Activated gamma-delta T cell (primary cell): Measurements from ENCODE around the gene SLC43A2.

ENCODE experiments used
- DNase-seq: peaks from one replicate; lab custom pipeline; 2025; lab: John Stamatoyannopoulos, UW

Gene SLC43A2

DNA sequence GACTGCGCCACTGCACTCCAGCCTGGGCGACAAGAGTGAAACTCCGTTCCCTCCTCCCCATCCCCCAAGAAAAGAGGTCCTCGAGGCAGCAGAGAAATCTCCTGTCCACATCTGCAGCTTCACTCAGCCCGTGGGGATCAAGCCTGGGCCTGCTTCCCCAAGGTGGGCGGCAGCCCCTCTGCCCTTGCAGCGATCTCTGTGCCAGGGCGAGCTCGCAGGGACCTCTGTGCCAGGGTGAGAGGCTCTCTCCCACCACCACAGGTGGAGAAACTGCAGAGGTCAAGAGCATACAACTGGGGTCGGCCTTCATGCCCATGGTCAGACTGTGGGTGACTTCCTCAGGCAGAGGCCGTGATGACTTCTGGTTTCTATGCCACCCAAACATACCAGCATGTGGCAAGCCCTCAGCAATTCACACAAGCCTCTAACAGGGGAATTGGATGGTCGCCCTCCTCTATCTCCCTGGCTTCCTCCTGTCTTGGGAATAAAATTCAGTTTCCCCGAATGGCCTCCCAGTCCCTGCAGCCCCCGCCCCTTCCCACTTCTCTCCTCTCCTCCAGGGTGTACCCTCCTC is 5.5 kb downstream of the SLC43A2 start:
- DNase-seq, result no peak

DNA sequence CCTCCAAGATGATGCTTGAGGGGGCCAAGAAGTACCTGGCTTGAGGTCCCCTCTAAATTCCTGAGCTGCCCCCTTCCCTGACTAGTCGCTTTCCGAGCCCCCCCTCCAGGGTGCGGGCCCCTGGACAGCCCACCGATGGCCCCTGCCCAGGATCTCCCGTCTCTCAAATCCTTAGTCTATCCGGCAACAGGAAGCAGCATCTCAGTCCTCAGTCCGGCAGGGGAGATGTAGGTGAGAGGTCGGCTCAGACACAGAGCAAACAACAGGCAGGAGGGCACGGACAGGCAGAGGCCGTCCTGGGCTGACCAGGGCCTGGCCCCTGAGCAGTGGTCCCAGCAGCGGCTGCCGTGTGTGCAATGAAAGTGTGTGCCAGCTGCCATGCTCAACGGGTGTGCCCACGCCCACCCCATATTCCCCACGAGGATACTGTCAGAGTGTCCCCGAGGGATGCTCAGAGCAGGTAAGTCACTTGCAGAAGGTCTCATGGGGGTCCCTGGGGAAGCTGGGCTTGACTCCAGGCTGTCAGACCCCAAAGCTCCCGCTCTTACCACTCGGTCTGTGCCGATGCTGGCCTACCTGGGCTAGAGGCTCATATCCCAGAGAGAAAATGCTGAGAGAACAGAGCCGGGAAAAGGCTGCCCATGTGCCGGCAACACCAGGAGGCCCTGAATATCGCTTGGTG is 7.2 kb downstream of the SLC43A2 start:
- no peak for DNase-seq

DNA sequence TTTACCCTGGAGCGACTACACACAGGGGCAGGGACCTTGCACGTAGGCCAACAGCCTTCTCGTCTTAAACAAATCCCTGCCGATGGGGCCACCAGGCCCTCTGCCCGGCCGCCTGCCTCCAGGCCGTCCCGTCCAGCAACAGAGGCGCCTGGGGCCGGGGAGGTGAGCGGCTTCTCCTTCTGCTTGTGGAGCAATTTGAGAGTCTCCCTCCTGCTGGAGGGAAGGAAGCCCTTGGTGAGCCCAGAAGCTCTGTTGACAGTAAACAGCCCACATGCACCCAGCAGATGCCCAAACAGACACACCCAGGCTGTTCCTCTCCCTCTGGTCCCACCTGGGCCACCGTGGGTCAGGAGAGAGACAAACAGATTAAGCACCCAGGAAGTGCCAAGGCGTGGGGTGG is 8.1 kb downstream of the SLC43A2 start:
- DNase-seq, result no peak

DNA sequence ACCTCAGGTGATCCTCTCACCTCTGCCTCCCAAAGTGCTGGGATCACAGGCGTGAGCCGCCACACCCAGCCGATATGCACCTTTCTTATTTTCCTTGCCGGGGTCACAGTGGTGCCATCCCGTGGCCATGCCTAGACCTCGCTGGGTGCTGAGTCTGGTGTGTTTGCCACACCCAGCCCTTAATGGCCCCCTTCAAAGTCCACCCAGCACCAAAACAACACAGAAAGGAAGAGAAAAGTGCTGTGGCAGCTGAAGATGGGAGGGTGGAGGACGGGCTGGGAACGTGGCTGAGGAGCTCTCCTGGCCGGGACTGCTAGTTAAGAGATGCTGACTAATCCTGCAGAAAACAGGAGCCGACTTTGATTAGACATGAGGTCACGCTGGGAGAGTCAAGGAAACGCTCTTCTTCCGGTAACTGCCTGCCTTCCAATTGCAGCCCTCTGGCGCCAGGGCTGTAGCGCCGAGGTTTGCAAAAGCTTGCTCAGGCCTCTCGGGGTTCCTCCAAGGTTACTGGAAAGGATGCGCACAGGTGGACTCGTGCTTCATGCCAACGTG is 10.9 kb downstream of the SLC43A2 start:
- no peak for DNase-seq

DNA sequence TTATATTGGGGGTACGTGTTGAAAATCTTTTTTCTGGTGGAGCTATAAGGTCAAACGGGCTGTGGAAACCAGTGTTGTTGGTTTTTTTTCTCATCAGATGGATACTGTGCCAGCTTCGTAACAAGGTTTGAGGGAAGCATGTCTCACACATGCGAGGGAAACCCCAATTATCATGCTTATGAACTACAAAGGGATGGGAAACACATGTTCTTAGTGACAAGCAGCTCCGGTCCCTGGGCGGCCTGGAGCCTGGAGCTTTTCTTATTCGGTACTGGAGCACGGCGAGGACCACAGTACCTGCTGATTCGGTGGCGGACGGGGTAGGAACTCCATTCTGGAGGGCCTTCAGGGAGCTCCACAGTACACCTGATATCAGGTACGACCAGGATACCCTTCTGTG is 12.5 kb downstream of the SLC43A2 start:
- no peak for DNase-seq

DNA sequence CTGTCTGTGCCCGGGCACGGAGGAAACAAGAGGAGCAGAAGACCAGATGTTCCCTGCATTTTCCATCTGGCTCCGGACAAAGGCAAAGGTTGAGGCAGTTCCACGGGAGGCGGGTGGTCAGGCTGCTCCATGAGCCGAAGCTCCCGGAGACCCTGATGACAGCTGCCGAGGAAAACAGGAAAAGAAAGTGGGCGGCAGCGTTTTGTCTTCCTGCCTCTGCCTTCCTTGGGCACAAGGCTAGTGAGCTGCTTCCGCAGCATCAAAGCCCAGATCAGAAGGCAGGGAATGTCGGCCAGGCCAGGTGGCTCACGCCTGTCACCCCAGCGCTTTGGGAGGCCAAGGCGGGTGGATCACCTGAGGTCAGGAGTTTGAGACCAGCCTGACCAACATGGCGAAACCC is 16.2 kb downstream of the SLC43A2 start:
- no peak for DNase-seq

DNA sequence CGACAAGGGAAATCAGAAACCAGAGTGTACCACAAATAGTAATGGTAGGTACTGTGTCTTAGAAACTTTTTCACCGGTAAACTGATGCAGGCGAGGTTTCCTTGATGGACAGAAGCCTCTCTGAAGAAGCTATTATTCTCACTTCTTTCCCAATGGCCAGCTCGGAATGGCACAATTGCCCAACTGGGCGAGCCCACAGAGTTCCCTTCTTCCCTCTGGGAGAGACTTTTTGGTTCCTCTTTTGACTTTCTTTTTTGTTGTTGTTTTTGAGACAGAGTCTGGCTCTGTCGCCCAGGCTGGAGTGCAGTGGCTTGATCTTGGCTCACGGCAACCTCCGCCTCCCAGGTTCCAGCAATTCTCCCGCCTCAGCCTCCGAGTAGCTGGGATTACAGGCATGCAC is 16.9 kb downstream of the SLC43A2 start:
- DNase-seq, result no peak

DNA sequence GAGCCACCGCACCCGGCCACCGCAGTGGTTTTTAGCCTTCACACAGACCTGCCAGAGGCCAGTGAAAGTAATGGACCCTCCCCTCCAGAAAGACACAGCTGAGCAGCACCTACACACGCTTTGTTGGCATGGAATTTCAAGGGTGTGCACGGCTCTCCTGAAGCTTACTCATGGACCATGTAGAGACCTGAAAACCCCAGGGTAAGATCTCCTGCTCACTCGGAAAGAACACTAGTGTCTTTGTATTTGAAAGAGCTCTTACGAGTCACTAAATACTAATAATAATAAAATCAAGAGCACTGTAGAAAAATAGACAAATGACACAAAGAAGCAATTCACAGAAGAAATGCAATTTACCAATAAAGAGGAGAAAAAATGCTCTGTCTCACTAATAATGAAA is 20.0 kb downstream of the SLC43A2 start:
- no peak for DNase-seq

DNA sequence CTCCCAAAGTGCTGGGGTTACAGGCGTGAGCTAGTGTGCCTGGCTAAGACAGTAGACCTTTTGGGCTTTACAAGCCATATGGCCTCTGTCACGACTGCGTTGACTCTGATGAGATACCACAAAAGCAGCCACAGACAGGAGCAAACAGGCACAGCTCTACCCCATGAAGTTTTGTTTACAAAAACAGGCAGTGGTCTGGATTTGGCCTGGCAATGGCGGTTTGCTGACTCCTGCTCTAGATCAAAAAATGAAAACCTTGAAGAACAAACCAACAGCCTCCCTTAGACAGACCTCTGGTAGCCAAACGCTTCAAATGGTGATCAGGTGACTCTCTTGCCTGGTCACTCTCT is 20.7 kb downstream of the SLC43A2 start:
- DNase-seq, result no peak

DNA sequence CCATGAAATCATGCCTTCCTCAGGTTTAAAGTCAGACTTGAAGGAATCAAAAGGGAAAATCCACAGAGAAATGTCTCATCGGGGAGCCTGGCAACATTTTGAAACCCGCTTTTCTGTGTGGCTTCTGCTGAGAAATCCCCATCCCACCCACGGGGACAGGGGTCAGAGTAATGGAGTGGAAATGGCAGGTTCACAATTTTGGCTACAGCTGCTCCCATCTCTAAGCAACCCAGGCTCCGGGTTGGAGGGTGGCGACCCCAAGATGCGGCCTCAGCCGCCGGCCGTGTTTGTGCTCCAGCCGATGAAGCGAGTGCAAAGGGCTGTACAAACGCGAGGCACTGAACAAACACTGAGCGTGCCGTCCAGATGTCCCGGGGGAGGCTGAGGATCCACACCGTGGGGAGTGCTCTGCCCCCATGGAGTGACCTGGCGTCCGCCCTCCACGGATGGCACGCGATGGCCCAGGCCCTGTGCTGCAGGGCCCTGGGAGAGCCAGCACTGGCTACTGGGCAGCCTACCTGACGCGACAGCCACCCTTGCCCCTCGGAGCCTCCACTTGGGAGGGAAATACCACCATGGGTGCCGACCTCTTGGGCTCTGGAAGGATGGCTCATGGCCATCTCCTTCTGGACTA is 22.2 kb downstream of the SLC43A2 start:
- DNase-seq, result no peak

DNA sequence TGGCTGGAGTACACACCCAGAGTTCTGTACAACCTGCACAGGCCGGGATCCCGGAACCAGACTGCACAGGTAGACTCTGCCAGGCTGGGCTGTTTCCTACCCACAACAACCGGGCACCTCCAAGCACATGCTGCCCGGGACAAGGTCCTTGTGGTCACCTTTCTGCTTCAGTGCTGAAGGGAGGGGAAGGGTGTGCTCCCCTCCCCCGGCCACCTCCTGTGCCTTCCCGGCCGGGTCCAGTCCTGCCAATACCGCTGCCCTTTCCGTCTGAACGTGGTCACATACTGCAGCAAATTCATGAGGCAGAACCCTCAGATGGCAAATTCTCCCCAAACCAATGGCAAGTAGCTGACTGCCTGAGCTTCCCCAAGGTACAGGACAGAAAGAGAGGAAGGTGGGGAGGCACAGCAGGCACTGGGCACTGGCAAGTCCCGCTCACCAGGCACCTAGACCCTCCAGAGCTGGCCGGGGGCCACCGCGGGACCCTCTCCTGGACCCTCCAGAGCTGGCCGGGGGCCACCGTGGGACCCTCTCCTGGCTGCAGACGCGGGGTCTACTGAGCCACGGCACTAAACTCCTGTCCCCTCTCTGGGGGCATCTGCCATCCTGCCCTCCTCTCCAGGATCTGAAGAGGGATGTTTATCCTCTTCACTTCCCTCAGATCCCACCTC is 22.8 kb downstream of the SLC43A2 start:
- no peak for DNase-seq

DNA sequence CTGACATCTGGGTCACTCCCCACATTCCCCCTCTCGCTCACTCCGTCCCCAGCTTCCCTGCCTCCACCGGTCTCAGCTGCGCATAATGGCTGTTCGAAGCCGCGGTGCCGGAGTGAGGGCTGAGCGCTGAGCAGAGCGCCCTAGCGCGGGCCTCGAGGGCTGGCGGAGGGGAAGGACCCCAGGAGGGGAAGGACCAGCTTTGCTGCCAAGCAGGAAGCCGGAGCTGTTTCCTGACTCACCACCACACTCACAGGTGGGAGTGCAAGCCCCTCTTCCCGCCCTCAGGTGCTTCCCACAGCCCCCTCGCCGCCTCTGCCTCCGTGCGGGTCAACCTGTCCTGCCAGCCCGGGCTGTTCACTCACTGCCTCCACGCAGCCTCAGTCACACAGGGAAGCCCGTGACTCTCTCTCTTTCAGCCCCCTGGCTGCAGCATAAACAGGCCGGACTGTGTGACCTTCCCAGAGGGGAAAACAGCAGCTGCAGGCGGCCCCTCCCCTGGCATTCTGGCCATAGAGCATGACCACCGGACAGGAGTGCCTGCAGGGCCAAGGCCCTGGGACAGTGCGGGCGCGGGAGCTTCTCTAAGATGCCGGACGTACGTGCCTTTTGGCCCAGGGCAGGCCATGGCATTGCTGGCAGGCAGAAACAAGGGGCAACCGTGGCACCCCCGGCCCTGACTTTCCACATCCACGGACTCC is 23.7 kb downstream of the SLC43A2 start:
- no peak for DNase-seq

DNA sequence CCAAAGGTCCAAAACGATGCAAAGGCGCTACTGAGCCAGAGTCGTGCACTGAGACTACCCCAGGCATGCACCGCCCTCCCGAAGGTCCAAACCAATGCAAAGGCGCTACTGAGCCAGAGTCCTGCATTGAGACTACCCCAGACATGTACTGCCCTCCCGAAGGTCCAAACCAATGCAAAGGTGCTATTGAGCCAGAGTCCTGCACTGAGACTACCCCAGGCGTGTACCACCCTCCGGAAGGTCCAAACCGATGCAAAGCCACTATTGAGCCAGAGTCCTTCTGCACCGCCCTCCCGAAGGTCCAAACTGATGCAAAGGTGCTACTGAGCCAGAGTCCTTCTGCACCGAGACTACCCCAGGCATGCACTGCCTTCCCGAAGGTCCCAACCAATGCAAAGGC is 27.1 kb downstream of the SLC43A2 start:
- no peak for DNase-seq

DNA sequence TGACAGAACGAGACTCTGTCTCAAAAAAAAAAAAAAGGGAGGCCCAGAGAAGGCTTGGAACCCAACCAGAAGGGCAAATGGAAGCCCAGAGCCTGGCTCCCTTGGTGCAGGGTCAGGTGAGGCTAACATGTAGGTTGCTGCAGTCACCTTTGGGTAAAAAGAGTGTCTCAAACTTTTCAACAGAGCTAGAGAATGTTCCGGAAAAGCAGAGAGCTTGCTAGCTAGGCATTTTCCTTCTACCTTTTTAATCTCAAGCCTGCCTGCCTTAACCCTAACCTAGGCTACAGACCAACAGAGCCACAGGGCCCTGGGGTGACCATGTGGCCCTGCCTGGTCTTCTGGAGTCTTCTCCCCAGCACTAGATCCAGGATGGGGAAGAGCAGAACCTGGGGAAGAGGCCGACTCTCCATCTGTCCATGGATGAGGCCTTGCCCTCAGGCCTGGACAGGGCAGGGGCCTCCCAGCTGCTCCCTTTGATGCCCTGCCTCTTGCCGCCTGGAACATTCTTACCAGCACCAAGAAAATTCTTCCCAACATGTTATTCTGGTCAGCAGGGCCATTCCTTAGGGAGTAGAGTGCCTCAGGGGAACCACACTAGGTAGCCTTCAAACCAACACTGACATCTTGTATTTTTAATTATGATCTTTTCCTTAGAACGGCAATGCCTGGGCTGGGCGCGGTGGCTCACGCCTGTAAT is 30.1 kb downstream of the SLC43A2 start:
- no peak for DNase-seq

DNA sequence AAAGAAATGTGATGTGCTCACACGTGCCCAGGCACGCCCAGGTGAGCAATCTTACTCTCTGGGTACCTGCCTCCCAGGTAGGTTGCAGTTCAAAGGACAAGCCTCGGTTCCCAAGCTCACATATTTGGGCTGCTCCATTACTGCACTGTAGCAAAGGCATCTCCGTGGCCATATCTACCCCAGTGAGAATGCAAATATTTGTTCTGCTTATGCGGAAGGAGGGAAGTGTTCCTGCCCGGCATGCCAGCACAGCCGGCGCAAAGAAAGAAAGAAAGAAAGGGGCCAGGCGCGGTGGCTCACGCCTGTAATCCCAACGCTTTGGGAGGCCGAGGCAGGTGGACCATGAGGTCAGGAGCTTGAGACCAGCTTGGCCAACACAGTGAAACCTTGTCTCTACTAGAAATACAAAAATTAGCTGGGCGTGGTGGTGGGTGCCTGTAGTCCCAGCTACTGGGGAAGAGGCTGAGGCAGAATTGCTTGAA is 30.7 kb downstream of the SLC43A2 start:
- no peak for DNase-seq

DNA sequence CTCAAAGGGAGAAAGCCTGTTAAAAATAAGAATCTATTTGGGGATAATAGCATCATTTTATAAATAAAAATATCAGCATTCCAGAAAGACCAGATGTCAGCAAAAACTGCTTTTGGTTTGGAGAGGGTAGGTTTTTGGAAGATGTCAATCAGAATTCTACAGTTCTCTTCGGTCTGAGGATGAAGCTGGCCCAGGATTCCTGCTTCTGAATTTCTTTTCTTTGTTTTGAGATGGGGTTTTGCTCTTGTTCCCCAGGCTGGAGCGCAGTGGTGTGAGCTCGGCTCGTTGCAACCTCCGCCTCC is 35.1 kb downstream of the SLC43A2 start:
- DNase-seq, result no peak

DNA sequence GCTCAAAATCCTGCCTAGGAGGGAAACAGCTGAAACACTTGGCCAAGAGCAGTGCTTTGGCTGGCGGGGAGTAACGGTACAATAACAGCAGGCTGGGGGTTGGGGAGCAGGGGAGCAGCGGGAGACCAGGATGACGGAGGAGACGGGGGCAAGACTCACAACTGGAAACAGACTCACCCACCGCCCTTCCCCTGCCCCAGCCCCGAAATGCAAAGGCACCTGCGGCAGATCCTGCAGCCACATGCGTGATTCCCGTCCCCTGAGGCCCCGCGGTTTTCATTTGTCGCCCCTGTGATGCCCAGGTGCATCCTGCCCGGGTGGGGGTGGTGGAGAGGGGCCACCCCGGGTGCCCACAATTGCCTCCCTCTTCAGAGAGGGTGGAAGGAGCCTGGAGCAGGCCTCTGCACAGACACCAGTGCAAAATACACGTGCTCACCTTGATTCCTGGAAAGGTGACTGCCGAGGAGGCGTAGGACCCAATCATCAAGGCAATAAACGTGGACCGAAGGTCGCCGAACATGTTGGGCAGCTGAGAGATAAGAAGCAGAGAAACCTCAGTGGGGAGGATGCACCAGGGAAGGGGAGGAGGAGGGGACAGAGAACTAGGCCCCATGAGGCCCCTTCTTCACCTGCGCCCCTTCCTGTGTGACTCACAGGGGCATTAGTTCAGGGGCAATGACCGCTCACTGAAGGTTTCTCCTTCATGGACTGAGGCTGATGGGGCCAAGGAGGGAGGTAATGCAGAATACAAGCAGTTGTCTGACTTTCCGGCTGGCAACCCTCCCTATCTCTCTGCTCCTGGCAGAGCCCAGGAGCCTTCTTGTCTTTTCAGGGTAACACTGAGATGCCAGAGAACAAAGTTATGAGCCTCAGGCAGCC is 35.6 kb downstream of the SLC43A2 start:
- DNase-seq, result no peak

DNA sequence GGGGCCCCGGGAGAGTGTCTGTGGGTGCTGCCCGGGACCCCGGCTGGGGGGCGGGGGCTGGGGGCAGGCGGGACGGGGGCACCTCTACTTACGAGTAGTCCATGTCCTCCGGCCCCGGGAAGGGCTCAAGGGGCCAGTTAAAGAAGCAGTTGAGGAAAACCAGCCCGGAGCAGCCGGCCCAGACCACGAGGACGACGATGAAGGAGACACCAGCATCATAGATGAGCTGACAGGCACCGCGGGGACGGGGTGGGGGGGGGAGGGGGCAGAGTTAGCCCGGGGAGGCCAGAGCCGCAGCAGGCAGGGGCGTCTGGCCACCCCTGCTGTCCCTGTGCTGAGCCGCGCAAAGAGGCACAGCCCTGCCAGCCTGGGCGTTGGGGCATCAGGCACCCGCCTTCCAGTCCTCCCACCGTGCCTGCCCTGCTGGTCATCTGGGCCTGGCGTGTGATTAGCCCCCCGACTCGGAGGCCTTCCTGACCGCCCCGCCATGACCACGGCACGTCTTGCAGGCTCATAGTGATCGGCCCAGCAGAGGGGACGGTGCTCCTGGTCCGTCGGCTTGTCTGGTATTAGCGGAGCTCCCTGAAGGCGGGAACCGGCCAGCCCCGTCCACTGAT is 37.1 kb downstream of the SLC43A2 start:
- DNase-seq, result no peak

DNA sequence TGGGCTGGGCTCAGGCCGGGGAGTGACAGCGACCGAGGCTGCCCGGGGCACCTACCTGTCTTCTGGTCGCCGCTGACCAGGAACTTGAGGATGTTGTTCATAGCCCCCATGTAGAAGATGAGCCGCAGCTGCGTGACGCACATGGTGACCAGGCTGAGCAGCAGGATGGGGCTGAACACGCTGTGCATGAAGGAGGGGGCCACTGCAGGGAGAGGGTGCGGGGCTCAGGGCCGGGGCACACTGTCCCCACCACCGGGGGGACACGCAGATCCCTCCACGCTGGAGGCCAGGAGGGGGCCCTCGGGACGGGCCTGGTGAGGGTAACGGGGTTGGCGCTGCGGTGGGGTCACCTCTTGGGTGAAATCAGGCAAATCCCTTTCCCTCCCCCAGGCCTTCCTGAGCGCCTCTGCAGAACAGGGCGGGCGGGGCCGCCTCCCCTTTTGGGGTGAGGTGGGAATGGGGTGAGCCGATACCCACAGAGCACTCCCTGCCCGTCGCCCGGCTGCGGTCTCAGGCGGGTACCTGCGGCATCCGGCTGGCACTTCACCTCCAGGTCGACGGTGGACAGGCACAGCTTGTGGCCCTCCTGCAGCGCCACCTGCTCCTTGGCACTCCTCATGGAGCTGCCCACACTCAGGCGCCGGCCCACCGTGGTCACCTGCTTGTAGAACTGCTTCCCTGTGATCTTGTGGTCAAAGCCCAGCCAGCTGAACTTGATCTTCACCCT is 37.7 kb downstream of the SLC43A2 start:
- DNase-seq, result no peak
